GM19324 (cell line): ENCODE measurements around the gene PRRG4.
"Not testable (repeated sequence)": the region's sequence is repeated elsewhere in the genome, so short reads cannot be mapped to it uniquely, and the experiment has no call there.

Experiments used
- ATAC-seq: cut with Tn5 transposase; IDR thresholded peaks from one replicate; pipeline ENCODE4 v1.9.1; 2021; ENCODE audit warnings: mild to moderate bottlenecking, moderate library complexity; ENCODE audit not compliant: unreplicated experiment, low FRiP score

Gene PRRG4

DNA sequence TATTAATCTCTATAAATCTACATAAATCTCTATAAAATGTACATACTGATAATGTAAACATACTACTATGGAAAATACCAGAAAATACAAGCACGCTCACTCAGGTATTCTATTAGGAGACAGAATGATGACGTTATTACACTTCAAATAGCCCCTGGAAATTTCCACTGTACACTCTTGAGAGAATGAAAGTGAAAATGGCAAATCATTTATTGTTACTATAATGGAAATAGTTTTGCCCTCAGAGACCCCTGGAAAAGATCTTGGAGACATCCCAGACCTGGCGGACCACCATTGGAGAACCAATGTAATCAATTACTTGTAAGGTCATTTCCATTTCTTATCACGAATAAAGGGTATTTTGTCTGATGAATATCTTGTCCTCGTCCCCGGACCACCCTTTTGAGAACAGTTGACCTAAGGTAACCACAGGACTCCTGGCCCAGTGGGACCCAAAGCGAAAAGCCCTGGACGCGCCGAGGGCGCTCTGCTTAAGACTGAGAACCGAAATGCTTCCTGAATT, 509 bp upstream of the PRRG4 start:
- ATAC-seq, result peak; percentile 31

DNA sequence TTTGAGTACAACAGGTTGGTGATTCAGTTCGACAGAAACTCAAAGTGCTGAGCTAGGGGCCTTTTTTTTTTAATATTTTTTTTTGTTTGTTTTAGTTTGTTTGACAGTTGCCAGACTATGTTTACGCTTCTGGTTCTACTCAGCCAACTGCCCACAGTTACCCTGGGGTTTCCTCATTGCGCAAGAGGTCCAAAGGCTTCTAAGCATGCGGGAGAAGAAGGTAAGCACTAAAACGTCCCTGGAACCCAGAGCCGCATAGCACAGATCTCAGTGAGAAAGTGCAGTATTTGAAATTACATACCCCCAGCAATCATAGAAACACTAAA, 649 bp downstream of the PRRG4 start:
- no peak for ATAC-seq

DNA sequence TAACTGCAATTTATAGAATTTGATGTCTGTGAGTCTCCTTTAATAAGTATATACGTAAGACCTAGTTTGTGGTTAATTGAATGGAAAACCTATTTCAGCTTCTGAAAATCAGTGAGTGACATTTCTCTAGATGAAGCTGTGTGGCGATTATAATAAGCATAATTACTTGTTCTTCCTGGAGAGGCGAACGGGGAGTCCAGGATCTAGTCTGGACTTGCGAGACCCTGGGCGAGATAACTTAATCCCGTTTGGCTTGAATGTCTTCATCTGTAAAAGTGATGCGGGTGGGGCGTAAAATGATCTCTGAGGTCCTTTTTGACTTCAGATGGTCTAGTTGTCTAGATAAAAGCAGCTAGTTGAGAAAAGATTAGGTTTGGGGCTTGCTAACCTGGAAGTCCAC, 1.1 kb downstream of the PRRG4 start:
- ATAC-seq, result no peak

DNA sequence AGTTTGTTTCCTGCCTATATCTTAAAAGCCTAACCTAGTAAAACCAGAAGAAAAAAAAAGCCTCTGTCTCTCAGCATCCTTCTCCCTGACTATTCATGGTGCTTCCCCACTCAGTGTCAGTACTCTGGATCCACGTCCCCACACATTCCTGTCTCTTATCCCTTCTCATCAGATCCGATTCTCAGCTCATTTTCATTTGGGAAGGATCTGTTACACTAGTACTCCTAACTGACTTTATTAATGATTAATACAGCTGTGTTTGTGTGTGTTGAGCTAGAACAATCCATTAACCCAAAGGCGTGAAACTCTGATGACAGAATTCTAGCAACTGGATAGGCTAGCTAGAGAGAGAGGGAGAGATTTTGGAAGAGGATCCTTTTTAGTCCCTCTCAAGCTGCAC, 1.5 kb downstream of the PRRG4 start:
- no peak for ATAC-seq

DNA sequence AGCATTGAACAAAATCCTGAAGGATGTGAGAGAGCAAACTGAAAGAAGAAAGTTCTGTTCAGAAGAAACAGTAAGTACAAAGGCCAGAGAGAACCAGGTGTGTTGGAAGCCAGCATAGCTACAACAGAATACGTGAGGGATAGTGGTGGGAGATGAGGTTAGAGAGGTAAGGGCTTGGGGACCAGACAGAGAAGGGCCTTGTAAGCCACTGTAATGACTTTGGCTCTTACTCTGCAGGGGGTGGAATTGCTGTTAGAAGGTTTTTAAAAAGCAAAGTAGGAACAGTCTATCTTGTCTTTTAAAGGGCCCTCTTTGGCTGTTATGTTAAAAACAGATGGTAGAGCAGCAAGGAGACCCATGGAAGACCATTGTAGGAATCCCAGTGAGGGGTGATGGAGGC, 4.2 kb downstream of the PRRG4 start:
- no peak for ATAC-seq

DNA sequence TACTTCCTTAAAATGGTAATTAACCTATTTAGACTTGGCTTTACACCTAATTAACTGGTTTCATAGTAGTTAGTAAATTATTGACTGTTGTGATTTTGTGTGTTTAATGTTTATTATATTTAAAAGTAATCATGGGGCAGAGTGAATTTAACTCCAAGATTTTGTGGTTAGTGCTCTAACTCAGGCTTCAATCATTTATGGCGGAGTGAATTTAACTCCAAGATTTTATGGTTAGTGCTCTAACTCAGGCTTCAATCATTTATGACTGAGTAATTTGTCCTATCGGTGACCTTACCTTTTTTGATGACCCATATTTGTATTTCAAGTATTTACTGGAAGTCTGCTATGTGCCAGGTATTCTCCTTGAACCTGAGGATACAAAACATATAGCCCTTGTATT, 7.2 kb downstream of the PRRG4 start:
- ATAC-seq, result no peak

DNA sequence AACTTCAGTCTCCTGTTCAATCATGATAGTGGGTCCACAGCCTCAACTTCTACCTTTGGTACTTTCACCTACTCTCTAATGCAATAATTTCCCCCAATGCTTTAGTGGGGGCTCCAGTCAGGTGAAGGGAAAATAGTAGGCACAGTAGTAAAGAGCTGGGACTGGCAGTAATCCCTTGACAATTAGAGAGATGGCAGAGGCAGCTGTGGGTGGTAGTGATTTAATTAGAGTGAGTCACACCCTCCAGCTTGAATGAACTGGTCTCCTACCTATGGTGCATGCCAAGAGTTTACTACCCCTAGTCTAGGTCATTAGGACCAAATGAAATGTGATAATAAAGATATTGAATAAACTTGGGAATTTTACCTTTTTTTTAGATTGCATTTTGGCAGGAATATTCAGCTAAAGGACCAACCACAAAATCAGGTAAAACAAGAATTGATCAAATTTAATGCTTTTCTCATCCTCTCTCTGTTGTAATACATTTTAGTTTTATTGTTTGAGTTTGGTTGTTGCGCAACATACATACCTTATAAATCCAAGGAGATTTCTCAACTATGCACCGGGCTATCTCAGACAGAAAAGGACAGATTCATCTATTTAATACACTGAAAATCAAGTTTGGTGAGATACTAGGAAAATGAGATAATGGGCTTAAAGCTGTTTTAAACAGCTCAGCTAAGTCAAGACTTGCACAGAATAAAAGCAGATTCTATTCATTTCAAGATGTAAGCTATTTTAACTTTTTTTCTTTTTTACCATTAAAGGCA, 9.0 kb downstream of the PRRG4 start:
- ATAC-seq, result no peak

DNA sequence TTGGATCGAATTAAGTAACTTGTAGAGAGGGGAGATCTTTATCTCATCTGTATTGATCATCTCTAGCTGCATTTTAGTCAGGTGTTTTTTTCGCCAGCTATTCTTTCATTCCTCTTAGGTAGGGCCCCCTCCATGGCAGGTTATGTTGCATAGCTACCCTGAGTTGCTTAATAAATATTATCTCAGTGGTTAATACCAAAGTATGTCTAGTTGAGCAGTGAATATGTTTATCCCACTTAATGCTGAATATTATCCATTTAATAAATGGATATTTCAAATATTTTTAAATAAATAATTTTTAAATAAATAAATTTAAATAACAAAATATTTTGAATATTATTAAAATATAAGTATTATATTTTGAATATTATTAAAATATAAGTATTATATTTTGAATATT, 9.6 kb downstream of the PRRG4 start:
- no peak for ATAC-seq

DNA sequence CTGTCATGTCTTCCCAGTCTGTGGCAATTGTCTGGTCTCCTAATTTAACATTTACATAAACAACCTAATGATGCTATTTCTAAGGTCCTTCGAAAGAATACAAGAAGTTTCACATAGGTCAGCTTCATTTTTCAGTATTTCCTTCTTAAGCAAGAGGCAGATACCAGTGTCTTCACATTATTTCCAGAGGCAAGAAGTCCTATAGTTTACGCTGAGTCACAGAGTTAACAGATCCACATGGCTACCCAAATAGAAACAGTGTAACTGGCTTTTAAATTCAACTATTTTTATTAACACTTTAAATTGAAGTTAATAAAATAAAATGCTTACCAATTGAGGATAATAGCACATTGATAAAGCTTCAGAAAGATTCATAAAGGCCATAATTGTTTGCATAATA, 10.9 kb downstream of the PRRG4 start:
- no peak for ATAC-seq

DNA sequence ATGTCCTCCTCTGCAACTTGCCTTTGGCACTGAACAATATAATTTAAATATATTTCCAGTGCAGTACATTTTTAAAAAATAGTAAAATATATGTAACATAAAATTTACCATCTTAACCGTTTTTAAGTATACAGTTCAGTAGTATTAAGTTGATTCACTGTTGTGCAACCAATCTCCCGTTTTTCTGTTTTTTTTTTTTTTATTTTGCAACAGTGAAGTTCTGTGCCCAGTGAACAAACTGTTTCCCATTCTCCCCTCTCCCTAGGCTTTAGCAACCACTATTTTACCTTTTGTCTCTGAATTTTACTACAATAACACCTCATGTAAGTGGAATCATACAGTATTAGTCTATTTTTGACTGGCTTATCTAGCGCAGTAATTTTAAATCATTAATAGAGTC, 13.8 kb downstream of the PRRG4 start:
- ATAC-seq, result no peak

DNA sequence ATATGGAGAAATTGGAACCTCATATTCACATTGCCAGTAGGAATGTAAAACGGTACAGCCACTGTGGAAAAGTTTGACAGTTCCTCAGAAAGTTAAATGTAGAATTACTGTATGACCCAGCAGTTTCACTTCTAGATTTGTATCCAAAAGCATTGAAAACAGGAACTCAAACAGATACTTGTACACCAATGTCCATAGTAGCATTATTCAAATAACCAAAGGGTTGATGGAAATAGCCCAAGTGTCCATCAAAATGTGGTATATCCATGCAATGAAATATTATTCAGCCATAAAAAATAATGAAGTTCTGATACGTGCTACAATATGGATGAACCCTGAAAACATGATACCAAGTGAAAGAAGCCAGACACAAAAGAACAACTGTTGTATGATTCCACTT, 17.8 kb downstream of the PRRG4 start:
- no peak for ATAC-seq

DNA sequence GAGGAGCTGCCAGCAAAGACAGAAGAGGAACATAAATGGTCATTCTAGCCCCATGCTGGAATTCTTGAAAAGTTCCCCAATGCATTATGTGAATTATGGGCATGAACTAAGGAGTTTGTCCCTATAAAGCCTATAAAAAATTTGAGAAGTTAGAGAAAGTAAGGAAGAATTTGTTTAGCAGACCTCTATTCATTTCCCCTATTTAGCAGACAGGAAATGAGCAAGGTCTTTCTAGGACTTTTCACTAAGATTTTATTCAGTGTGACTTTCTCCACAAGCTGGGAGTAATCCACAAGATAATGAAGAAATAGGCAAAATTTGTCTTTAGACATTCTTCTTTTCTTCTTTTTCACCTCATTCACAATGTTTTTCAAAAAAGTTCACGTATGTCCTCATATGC, 20.0 kb downstream of the PRRG4 start:
- no peak for ATAC-seq

DNA sequence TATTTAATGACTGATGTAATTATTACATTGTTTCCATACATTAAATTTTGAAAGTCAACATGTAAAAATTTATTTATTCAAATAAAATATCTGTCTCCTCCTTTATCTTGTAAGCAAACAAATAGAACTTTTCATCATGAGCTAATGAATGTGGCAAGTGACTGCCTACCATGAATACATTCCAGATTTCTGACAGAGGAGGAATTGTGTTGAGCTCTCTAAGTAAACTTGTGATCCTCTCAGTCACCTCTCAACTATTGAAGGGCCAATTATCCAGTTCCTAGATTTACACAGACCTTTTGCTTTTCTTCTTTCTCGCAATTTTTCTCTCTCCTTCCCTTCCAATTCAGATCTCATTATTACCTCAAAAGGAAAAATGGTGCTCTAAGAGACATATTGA, 21.5 kb downstream of the PRRG4 start:
- no peak for ATAC-seq

DNA sequence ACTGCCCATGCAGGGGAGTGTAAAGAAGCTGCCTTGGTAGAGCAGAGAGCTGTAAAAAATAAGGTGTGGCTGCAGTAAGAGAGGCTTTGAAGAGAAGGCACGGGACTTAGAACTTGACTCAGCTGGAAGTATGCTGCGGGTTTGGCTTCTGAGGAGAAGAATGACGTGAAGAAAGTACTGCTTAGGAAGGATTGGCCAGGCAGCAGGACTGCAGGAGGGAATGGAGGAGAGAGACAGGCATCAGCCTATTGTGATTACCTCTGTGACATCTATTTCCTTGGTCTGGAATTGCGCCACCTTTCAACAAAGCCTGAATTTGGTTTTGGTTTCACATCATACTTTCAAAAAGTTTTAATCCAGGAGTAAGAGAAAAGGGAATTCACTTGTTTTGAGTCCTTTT, 22.5 kb downstream of the PRRG4 start:
- ATAC-seq, result no peak

DNA sequence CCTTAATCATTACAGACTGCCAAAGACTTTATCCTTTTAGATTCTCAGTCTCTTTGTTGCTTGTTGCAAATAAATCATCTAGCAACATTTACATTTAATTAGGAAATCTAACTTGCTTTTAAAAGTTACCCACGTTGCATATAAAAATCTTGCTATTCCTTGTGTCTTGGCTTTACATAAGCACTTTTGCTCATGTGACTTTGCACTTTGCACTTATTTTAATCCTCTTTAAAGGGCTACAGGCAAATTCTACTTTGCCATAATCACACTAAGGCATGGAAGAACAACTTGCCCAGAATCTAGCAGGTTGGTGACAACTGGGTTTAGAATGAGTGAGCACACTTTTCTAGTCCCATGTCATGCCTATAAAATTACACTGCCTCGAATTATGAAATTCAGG, 25.9 kb downstream of the PRRG4 start:
- ATAC-seq, result no peak

DNA sequence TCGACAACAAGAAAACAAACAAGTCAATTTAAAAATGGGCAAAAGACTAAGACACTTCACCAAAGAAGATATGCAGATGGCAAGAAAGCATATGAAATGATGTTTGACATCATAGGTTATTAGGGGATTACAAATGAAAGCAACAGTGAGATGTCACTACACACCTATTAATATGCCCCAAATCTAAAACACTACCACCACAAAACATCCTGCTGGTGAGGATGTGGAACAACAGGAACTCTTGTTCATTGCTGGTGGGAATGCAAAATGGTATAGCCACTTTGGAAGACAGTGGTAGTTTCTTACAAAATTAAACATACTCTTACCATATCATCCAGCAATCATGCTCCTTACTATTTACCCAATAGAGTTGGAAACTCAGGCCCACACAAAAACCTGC, 29.0 kb downstream of the PRRG4 start:
- no peak for ATAC-seq

DNA sequence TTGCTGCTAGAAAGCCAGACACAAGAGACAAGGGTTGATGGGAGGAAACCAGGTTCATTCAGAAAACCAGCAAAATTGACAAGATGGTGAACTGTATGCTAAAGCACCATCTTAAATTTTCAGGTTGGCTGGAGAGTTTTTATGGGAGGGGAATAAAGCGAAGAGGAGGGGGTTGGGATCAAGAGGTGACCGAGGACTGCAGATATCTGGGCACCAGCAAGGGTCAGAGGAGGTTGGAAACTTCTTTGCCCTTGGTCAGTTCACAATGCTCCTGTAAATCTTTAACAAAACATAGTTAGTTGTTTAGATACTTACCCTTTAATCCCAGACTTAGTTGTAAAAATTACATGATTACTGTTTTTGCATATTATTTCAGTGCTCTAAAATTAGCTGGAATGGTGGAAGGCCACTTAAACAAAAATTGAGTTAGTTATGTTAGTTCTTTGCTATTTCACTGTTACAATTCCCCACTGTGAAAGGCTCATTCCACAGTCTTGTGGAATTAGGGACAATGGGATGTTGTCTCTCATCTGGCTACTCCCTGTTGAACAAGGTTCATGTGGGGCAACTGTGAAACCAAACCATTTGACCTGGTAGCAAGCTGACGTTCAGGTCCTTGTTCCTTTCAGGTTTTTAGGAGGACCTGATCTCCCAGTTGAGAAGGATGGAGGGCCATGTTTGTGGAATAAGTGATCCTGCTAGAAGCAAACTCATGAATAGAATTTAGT, 32.3 kb downstream of the PRRG4 start:
- no peak for ATAC-seq

DNA sequence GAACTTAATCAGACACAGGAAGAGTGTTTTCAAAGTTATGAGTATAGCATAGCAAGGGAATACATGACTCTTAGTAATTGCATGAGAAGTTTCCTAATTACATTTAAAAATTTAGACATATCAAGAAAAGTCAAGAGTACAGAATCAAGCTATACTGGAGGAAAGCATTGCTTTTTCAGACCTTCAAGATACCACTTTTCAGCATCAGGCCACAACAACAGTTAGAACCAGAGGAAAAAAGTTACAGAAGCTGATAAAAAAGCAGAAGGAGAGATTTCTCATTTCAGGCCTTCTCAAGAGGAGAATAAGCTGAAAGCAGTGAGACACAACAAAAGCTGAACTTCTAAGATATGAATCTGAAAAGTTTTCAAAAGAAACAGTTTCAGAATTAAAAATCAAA, 34.8 kb downstream of the PRRG4 start:
- ATAC-seq, result no peak

DNA sequence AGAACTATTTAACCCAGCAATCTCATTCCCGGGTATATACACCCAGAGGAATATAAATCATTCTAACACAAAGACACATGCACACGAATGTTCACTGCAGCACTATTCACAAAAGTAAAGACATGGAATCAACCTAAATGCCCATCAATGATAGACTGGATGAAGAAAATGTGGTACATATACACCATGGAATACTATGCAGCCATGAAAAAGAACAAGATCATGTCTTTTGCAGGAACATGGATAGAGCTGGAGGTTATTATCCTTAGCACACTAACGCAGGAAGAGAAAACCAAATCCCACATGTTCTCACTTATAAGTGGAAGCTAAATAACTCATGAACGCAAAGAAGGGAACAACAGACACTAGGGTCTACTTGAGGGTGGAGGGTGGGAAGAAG, 39.0 kb downstream of the PRRG4 start:
- ATAC-seq, result not testable (repeated sequence)

DNA sequence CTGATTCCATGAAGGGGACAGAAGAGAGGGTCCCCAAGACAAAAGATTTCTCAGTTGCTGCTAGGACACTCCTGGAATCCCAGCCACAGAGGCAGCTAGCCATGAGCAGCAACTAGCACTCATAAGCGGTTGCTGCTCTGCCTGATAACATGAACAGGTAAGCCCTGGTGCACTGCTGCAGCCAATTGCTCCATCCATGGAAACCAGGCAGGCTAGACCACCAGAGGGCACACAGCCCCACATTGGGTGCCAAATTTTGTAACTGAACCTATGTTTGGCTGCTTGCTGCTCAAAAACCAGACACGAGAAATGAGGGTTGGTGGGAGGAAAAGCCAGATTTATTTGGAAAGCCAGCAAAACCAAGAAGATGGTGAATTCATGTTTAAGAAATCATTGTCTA, 40.9 kb downstream of the PRRG4 start:
- no peak for ATAC-seq

DNA sequence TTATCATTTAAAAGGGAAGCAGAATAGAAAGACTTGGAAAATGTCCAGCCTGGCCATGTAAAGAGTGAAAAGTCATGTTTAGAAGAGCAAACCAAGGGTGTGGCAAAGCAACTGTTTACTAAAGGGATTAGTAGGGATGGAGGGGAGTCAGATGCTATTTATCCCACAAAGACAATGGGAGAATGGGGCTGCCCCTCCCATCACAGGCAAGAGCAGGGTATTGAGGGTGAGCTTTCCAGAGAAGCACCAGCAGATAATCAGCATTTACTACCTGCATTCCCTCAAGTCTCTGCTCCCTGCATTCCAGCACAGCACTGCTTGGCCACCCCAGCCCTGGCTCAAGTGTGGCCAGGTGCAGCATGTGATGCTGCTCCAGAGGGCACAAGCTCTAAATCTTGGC, 44.4 kb downstream of the PRRG4 start:
- ATAC-seq, result no peak

DNA sequence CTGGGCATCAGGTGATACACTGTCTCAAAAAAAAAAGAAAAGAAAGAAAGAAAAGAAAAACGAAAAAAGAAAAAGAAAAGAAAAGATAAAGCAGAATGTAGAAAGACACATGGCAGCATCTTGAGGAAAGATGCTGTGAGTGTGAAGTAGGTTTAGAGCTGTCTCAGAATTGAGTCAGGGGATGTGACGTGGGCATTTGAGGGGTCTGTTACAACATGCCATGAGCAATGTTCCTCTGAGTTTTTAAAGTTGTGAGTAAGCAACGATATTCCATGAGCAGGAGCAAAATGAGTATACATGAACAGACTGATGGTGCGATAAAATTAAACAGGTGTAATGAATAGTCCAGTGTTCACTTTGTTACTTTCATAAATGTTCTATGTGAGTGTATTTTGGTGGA, 51.6 kb downstream of the PRRG4 start:
- no peak for ATAC-seq
